Heart left ventricle (tissue), 16 donors: ENCODE measurements around the gene TMEM214. TPM values are rescaled to one million over a fixed set of nuclear protein-coding genes. Genes with fewer than 3 reads are reported as not detected.
A peak's percentile ranks its signal among the peaks of the same experiment; 100 is the strongest.

ENCODE experiments used
- ATAC-seq, 4 donors: fragments of 200-7000 bp; cut with Tn5 transposase; one replicate each; pipeline ENCODE4 v1.9.1; 2020 to 2022; ENCODE audit warnings: moderate library complexity in 4 of 4, mild to moderate bottlenecking in 3 of 4, moderate number of reproducible peaks in 1 of 4
- DNase-seq, 5 donors: peaks; one replicate each; pipeline ENCODE4 v3.0.0-alpha.2; 2020
- H3K27ac ChIP-seq, 12 donors: fragments of 200-600 bp; sonication (generic) in 4 of 12; one replicate each; pipeline versions ENCODE4 v1.5.0 to v1.8.0; 2016 to 2022; ENCODE audit warnings: mild to moderate bottlenecking in 2 of 12
- H3K27me3 ChIP-seq, 9 donors: fragments of 200-600 bp; sonication (generic) in 2 of 9; one replicate each; pipeline versions ENCODE4 v1.5.1 to v1.8.0; 2016 to 2022; ENCODE audit warnings: mild to moderate bottlenecking in 3 of 9
- H3K36me3 ChIP-seq, 9 donors: fragments of 200-600 bp; sonication (generic) in 2 of 9; one replicate each; pipeline versions ENCODE4 v1.5.0 to v1.8.0; 2018 to 2022; ENCODE audit warnings: mild to moderate bottlenecking in 2 of 9
- H3K4me1 ChIP-seq, 12 donors: fragments of 200-600 bp; sonication (generic) in 4 of 12; one replicate each; pipeline versions ENCODE4 v1.5.0 to v1.8.0; 2016 to 2022; ENCODE audit warnings: mild to moderate bottlenecking in 3 of 12
- H3K4me3 ChIP-seq, 12 donors: fragments of 200-600 bp; sonication (generic) in 4 of 12; one replicate each; pipeline versions ENCODE4 v1.5.0 to v1.8.0; 2017 to 2022; ENCODE audit warnings: mild to moderate bottlenecking in 9 of 12, moderate library complexity in 4 of 12
- H3K9me3 ChIP-seq, 12 donors: fragments of 200-600 bp; sonication (generic) in 4 of 12; one replicate each; pipeline versions ENCODE4 v1.5.0 to v1.8.0; 2016 to 2022; ENCODE audit warnings: mild to moderate bottlenecking in 1 of 12
- CTCF ChIP-seq, 12 donors: fragments of 200-600 bp; sonication (generic) in 4 of 12; IDR thresholded peaks; one replicate each; pipeline versions ENCODE4 v1.5.0 to v1.8.0; 2018 to 2022; ENCODE audit warnings: antibody characterized with exemption in 12 of 12, mild to moderate bottlenecking in 5 of 12
- POLR2A ChIP-seq, 2 donors: fragments of 450-650 bp; IDR thresholded peaks; one replicate each; pipeline ENCODE4 v1.6.1; 2017; ENCODE audit warnings: antibody characterized with exemption in 2 of 2, mild to moderate bottlenecking in 2 of 2, moderate library complexity in 2 of 2
- WGBS, 4 donors: extraction: QIAGEN DNeasy Blood & Tissue Kit in 2 of 4; methylation state at CpG; one replicate each; pipeline versions ENCODE4 v1.1.5 to v1.1.7; 2013 to 2018; 5-methylcytosine and 5-hydroxymethylcytosine counted together
- intact Hi-C, 10 donors: fragments of 100-400 bp; cut with DNase I; formaldehyde crosslinking; loops; one replicate each; pipeline versions ENCODE4 v1.11.1 to v1.14.2; 2022
- polyA plus RNA-seq, 2 donors: library from polyadenylated mRNA; stranded (reverse); fragments of 200-250 nt; gene quantifications; one replicate each; pipeline ENCODE4 v1.2.3, GENCODE V29; 2013
- total RNA-seq, 9 donors: library from RNA; depleted of rRNA in 2 of 9; stranded (reverse); fragments of >200 nt in 2 of 9; fragmentation: NEBNext Ultra II Directional in 3 of 9; extraction: Animal tissue kit (Norgen Biotek cat#: 25700) in 3 of 9; gene quantifications; one replicate each; pipeline versions ENCODE4 v1.1.0 to v1.2.4, GENCODE V29; 2016 to 2023
- donor health status: ischemic (EF 13 %, LVEDD 7.1; RV severe dilation, severe dysfunction).
- donor health status: healthy with polysubstance abuse.
- donor health status: DM: no; HTN: yes; CAD: no.
- donor health status: DM: no; HTN: no; CAD: no.
- donor health status: ischemic (EF 25% LVEDD 6.9; RV normal size, moderate dysfunction).
- donor health status: ischemic (EF 25% LVEDD 5.7; RV mildly dilated, moderate dysfunction).
- donor health status: healthy.
- donor health status: DM: yes; HTN: yes; CAD: no.
- donor health status: ischemic (EF 35%, LVEDD 5.7; RV mildly dilated, moderate dysfunction).
- donor health status: nonischemic (EF 11% LVEDD 7.7; RV severe dilation, severe dysfunction).
- donor health status: DM: yes; HTN: yes; CAD: no.
- donor health status: PGD.
- donor health status: ischemic (EF 29% LVEDD 5.4; RV normal size, mild dysfunction).
- donor health status: nonischemic (EF 23%, LVEDD 6.1; RV moderate dilation, normal function).

Gene TMEM214
- total and polyA plus RNA-seq, 11 donors, result 18.3 to 58.0 (median 31.6) TPM

GRCh38 chr2:27065128-27065527 lies 32.4 kb downstream of the TMEM214 start:
- intact Hi-C loops, result no loop called here
- Histone ChIP-seq H3K4me3 (no peak overlapping the region), H3K9me3 (no peaks in the 10 kb centered on the region), H3K4me1 (peaks cover 3 to 30% (median 17%) of the 10 kb centered on the region in 12 donors), H3K27ac (no peak overlapping the region), H3K27me3 (no peaks in the 10 kb centered on the region), H3K36me3 (peaks cover 0 to 71% (median 55%) of the 10 kb centered on the region in 9 donors)
- ATAC-seq, result no peak
- 76 to 89% (median 85%) methylated on average over 3 of the region's 3 CpGs for WGBS, 4 donors
- DNase-seq, result no peak
- TF ChIP-seq POLR2A (IDR thresholded peaks at IDR 0.05), result no peak
- no peak for TF ChIP-seq CTCF (IDR thresholded peaks at IDR 0.05)

GRCh38 chr2:27067385-27067784 lies 34.6 kb downstream of the TMEM214 start:
- no peak for TF ChIP-seq POLR2A (IDR thresholded peaks at IDR 0.05)
- no peak for TF ChIP-seq CTCF (IDR thresholded peaks at IDR 0.05)
- Histone ChIP-seq H3K9me3 (no peaks in the 10 kb centered on the region), H3K4me3 (no peak overlapping the region), H3K36me3 (peaks cover 0 to 63% (median 49%) of the 10 kb centered on the region in 9 donors), H3K27me3 (no peaks in the 10 kb centered on the region), H3K4me1 (peaks cover 3 to 41% (median 32%) of the 10 kb centered on the region in 12 donors), H3K27ac (no peak overlapping the region)
- no peak for ATAC-seq
- intact Hi-C loops, result no loop called here
- no peak for DNase-seq
- 83 to 91% (median 88%) methylated on average over 5 of the region's 5 CpGs for WGBS, 4 donors

GRCh38 chr2:27069436-27069835 lies 36.7 kb downstream of the TMEM214 start:
- H3K36me3 ChIP-seq, result peaks cover 0 to 57% (median 45%) of the 10 kb centered on the region in 9 donors
- intact Hi-C loops, result loop anchor here in 1 of 10 donors (2.0 kb wide), 1 partner anchor 15 kb away; no protein-coding TSS in a partner anchor
- TF ChIP-seq POLR2A (IDR thresholded peaks at IDR 0.05) (no peak), CTCF (IDR thresholded peaks at IDR 0.05) (no peak)
- H3K27me3 ChIP-seq, result no peaks in the 10 kb centered on the region
- no peaks in the 10 kb centered on the region for H3K9me3 ChIP-seq
- peak overlapping the region in 1 of 12 donors; percentile 91 for H3K4me3 ChIP-seq
- peaks cover 3 to 53% (median 42%) of the 10 kb centered on the region in 12 donors for H3K4me1 ChIP-seq
- no peak for DNase-seq
- 90 to 96% (median 95%) methylated on average over 6 of the region's 6 CpGs for WGBS, 4 donors
- H3K27ac ChIP-seq, result peak overlapping the region in 4 of 12 donors; percentile 32 to 97 (median 64)
- ATAC-seq, result no peak

- no peak for DNase-seq
- H3K27me3 ChIP-seq, result no peaks in the 10 kb centered on the region
- H3K36me3 ChIP-seq, result peaks cover 0 to 52% (median 45%) of the 10 kb centered on the region in 9 donors
- no peak for ATAC-seq
- WGBS, 4 donors, result 68 to 80% (median 70%) methylated on average over 8 of the region's 8 CpGs
- H3K9me3 ChIP-seq, result no peaks in the 10 kb centered on the region
- intact Hi-C loops, result loop anchor here in 4 of 10 donors (2.0 to 5.0 kb wide), 4 partner anchors 15 to 38 kb away; partner anchors contain the start of genes AGBL5 (in 1 of the 4) and TMEM214 (in 1 of the 4)
- H3K4me3 ChIP-seq, result peak overlapping the region in 11 of 12 donors; percentile 55 to 99 (median 89)
- TF ChIP-seq POLR2A (IDR thresholded peaks at IDR 0.05) (no peak), CTCF (IDR thresholded peaks at IDR 0.05) (no peak)
- H3K27ac ChIP-seq, result peak overlapping the region in 9 of 12 donors; percentile 11 to 99 (median 95)
- H3K4me1 ChIP-seq, result peaks cover 3 to 60% (median 47%) of the 10 kb centered on the region in 12 donors
Measured at GRCh38 chr2:27069961-27070618, 37.3 kb downstream of the TMEM214 start.
